B cell (primary cell): ENCODE measurements around the gene TATDN3. TPM values are rescaled to one million over a fixed set of nuclear protein-coding genes. Genes with fewer than 3 reads are reported as not detected.

Source experiments
- ATAC-seq: fragments of 200-7000 bp; cut with Tn5 transposase; one replicate; pipeline ENCODE4 v1.10.0; 2021; ENCODE audit warnings: low read depth, mild to moderate bottlenecking, moderate number of reproducible peaks, moderate library complexity
- CTCF ChIA-PET: fragments of 350-600 bp; sonication (Branson Sonifier 250); formaldehyde crosslinking; loops from one replicate; lab custom pipeline; 2021; ENCODE audit warnings: antibody characterized with exemption, inconsistent platforms; lab: Charles Lee
- POLR2A ChIA-PET: fragments of 350-600 bp; sonication (Branson Sonifier 250); formaldehyde crosslinking; loops from one replicate; lab custom pipeline; 2021; ENCODE audit warnings: antibody characterized with exemption; lab: Charles Lee
- DNase-seq: peaks from one replicate; pipeline ENCODE4 v3.0.0; 2013
- H2AFZ ChIP-seq: 2 replicates; pipeline ENCODE4 v1.6.1; 2012; ENCODE audit warnings: mild to moderate bottlenecking, low read depth, low read length; ENCODE audit not compliant: insufficient read depth, poor library complexity, severe bottlenecking
- H3K27ac ChIP-seq, 2 donors: 1 replicate in 1 of 2; 2 replicates in 1 of 2; pipeline ENCODE4 v1.5.1; 2012 to 2013; ENCODE audit warnings: low read length in 2 of 2, mild to moderate bottlenecking in 2 of 2, moderate library complexity in 1 of 2
- H3K27me3 ChIP-seq, 4 experiments: fragments of 200-600 bp in 1 of 4; sonication (generic) in 1 of 4; replicated peaks in 1 of 4; 1 replicate in 2 of 4; 2 replicates in 2 of 4; pipeline versions ENCODE4 v1.6.1 to v1.7.0; 2013 to 2016; ENCODE audit warnings: low read length in 3 of 4, mild to moderate bottlenecking in 2 of 4, mixed read lengths in 1 of 4, moderate library complexity in 1 of 4; ENCODE audit not compliant: insufficient read depth in 4 of 4, control insufficient read depth in 3 of 4; ENCODE audit errors: control extremely low read depth in 1 of 4
- H3K36me3 ChIP-seq, 2 experiments: replicated peaks in 1 of 2; 1 replicate in 1 of 2; 2 replicates in 1 of 2; pipeline versions ENCODE4 v1.6.1 to v1.7.1; 2013; ENCODE audit warnings: low read length in 1 of 2; ENCODE audit not compliant: insufficient read depth in 2 of 2, control insufficient read depth in 1 of 2; ENCODE audit errors: control extremely low read depth in 1 of 2, extremely low read depth in 1 of 2
- H3K4me1 ChIP-seq, 2 donors: fragments of 200-600 bp in 1 of 2; sonication (generic) in 1 of 2; 1 replicate in 1 of 2; 2 replicates in 1 of 2; pipeline versions ENCODE4 v1.5.1 to v1.6.1; 2013 to 2017; ENCODE audit warnings: low read length in 2 of 2; ENCODE audit not compliant: control insufficient read depth in 2 of 2, insufficient read depth in 2 of 2
- H3K4me2 ChIP-seq: replicated peaks from 2 replicates; pipeline ENCODE3; 2012; ENCODE audit warnings: mild to moderate bottlenecking, low read depth, low read length; ENCODE audit not compliant: poor library complexity, severe bottlenecking
- H3K4me3 ChIP-seq, 5 experiments: fragments of 200-600 bp in 1 of 5; sonication (generic) in 1 of 5; 1 replicate in 3 of 5; 2 replicates in 2 of 5; pipeline versions ENCODE4 v1.5.1 to v1.7.0; 2011 to 2016; ENCODE audit warnings: low read length in 4 of 5, mild to moderate bottlenecking in 4 of 5, low read depth in 2 of 5, control low read depth in 1 of 5, moderate library complexity in 1 of 5; ENCODE audit not compliant: insufficient read depth in 1 of 5; ENCODE audit errors: control extremely low read depth in 1 of 5, extremely low read depth in 1 of 5
- H3K79me2 ChIP-seq: fragments of 200-600 bp; sonication (generic); one replicate; pipeline ENCODE4 v1.6.0; 2016; ENCODE audit warnings: low read length; ENCODE audit not compliant: control insufficient read depth, insufficient read depth
- H3K9ac ChIP-seq: fragments of 200-600 bp; sonication (generic); 2 replicates; pipeline ENCODE4 v1.6.1; 2017; ENCODE audit warnings: mild to moderate bottlenecking, low read length, moderate library complexity
- H3K9me3 ChIP-seq, 3 donors: one replicate each; pipeline versions ENCODE4 v1.6.1 to v1.7.1; 2013; ENCODE audit warnings: low read length in 2 of 3; ENCODE audit not compliant: control insufficient read depth in 2 of 3, insufficient read depth in 1 of 3; ENCODE audit errors: control extremely low read depth in 1 of 3
- H4K20me1 ChIP-seq: 2 replicates; pipeline ENCODE4 v1.6.0; 2012; ENCODE audit warnings: mild to moderate bottlenecking, low read length; ENCODE audit not compliant: insufficient read depth, control insufficient read depth, poor library complexity, severe bottlenecking
- H3K27ac Mint-ChIP-seq: one replicate; pipeline ENCODE4 v1.8.0; 2021; ENCODE audit warnings: mixed read lengths
- H3K27me3 Mint-ChIP-seq: one replicate; pipeline ENCODE4 v1.8.0; 2021; ENCODE audit warnings: mixed read lengths
- H3K4me1 Mint-ChIP-seq: one replicate; pipeline ENCODE4 v1.8.0; 2021; ENCODE audit warnings: mixed read lengths
- H3K4me3 Mint-ChIP-seq: one replicate; pipeline ENCODE4 v1.8.0; 2021; ENCODE audit warnings: mixed read lengths
- H3K9me3 Mint-ChIP-seq: one replicate; pipeline ENCODE4 v1.8.0; 2022; ENCODE audit warnings: mixed read lengths; ENCODE audit not compliant: insufficient read depth
- CTCF ChIP-seq: fragments of 200-600 bp; IDR thresholded peaks from one replicate; pipeline ENCODE4 v1.8.0; 2022; ENCODE audit warnings: antibody characterized with exemption, mild to moderate bottlenecking
- EZH2 ChIP-seq: IDR thresholded peaks from 2 replicates; pipeline ENCODE4 v1.6.1; 2012; ENCODE audit warnings: borderline replicate concordance, low read depth, mild to moderate bottlenecking, moderate library complexity, low read length; ENCODE audit not compliant: insufficient read depth, poor library complexity, severe bottlenecking
- WGBS: methylation state at CpG from one replicate; pipeline ENCODE4 v1.1.5; 2013; ENCODE audit warnings: missing lambda C conversion rate; ENCODE audit not compliant: insufficient coverage; 5-methylcytosine and 5-hydroxymethylcytosine counted together
- intact Hi-C: fragments of 100-400 bp; cut with micrococcal nuclease; formaldehyde crosslinking; loops from one replicate; pipeline ENCODE4 v1.10.0; 2022
- polyA plus RNA-seq: library from polyadenylated mRNA; depleted of rRNA; stranded (reverse); fragments of >200 nt; gene quantifications from 2 replicates; pipeline ENCODE4 v1.2.3, GENCODE V29; 2012
- total RNA-seq, 2 donors: library from RNA; stranded (reverse); fragments of 120-200 nt in 1 of 2; gene quantifications; 1 replicate in 1 of 2; 2 replicates in 1 of 2; pipeline versions ENCODE4 v1.2.3 to v1.2.4, GENCODE V29; 2013 to 2022

Gene TATDN3
- total and polyA plus RNA-seq, 2 donors (not counting 1 experiment from before 2014, with no cell fraction given), result 17.6 to 28.6 TPM

- Histone ChIP-seq H3K4me3 (no peak overlapping the region), H3K36me3 (peaks cover 9 to 19% of the 10 kb centered on the region in 2 experiments), H3K4me1 (peaks cover 6 to 7% of the 10 kb centered on the region in 2 donors), H4K20me1 (no peaks in the 10 kb centered on the region), H2AFZ (no peak overlapping the region), H3K9ac (no peak overlapping the region), H3K9me3 (no peaks in the 10 kb centered on the region), H3K4me2 (no peak overlapping the region), H3K79me2 (no peaks in the 10 kb centered on the region), H3K27me3 (no peaks in the 10 kb centered on the region), H3K27ac (no peak overlapping the region)
- no peaks in the 10 kb centered on the region for H3K27me3 Mint-ChIP-seq
- TF ChIP-seq EZH2, result no peak
- peak; percentile 16 for TF ChIP-seq CTCF
- H3K4me1 Mint-ChIP-seq, result peaks cover 6% of the 10 kb centered on the region
- H3K27ac Mint-ChIP-seq, result no peak overlapping the region
- H3K9me3 Mint-ChIP-seq, result no peaks in the 10 kb centered on the region
- 100% methylated on average over 1 of the region's 5 CpGs for WGBS
- H3K4me3 Mint-ChIP-seq, result no peak overlapping the region
- CTCF ChIA-PET, result interaction anchor here (1.3 to 1.6 kb wide), 5 partner anchors 24 to 337 kb away, joined by 3 to 10 read pairs (median 3); partner anchors contain the start of genes NSL1 and TATDN3
- DNase-seq (peak; percentile 28), ATAC-seq (no peak)
- POLR2A ChIA-PET, result no interaction called here
- intact Hi-C loops, result no loop called here
Measured at GRCh38 chr1:212814537-212815334, 23.0 kb downstream of the TATDN3 start.
